Germinal center (tissue), 1 donor: Measurements from ENCODE around the gene ENTPD6.
A peak's percentile ranks its signal among the peaks of the same experiment; 100 is the strongest.

ENCODE experiments used
- DNase-seq: peaks from one replicate; pipeline ENCODE4 v3.0.0; 2012; ENCODE audit warnings: mixed read lengths, low spot score

Gene ENTPD6

DNA sequence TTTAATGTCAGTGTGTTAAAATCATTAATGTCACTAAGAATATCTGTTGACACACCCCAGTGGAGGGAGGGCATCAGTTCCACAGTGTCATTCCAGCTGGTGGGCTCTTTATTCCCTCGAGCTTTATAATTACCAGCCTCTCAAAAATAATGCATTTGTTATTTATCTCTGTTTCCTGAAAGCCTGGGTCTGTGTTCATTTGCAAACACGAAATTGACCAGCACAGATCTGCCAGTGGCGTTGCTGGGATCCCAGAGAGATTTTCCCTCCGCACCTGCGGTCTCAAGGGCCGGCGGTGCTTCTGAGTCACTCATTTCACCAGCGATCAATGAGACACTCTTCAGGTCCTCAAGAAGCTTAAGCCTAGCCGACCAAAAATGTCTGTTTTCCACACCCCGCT, 46.7 kb downstream of the ENTPD6 start:
- DNase-seq = no peak

DNA sequence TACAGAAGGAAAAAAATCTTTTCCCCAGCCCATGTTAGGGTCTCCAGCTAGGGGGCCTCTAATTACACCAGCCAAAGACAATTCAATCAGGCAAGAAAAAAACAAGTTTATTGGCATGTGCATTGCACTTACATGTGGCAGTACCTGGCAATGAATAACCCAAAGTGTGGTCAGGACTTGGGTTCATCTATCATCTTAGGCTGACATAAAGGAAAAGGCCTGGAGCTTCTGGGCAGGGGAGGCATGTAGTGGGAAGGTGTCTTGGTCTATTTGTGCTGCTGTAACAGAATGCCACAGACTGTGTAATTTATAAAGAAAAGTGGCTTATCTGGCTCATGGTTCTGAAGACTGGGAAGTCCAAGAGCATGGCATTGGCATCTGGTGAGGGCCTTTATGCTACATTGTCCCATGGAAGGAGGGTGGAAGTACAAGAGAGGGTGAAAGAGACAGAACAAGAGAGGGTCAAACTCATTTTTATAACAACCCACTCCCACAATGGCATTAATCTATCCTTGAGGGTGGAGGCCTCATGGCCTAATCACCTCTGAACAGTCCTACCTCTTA, 48.0 kb downstream of the ENTPD6 start:
- no peak for DNase-seq

DNA sequence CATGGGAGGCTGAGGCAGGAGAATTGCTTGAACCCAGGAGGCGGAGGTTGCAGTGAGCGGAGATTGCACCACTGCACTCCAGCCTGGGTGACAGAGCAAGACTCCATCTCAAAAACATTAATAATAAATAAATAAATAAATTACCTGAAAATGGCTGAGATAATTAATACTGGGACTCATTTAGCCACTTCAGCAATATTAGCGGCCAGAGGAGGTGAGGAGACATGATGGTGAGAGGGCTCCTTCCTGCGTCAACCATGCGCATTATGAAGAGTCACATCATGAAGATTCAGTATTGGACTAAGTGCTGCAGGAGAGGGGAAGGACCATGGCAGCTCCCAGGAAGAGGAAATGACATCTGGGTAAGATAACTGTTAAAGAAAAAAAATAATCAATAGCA, 49.5 kb downstream of the ENTPD6 start:
- no peak for DNase-seq

DNA sequence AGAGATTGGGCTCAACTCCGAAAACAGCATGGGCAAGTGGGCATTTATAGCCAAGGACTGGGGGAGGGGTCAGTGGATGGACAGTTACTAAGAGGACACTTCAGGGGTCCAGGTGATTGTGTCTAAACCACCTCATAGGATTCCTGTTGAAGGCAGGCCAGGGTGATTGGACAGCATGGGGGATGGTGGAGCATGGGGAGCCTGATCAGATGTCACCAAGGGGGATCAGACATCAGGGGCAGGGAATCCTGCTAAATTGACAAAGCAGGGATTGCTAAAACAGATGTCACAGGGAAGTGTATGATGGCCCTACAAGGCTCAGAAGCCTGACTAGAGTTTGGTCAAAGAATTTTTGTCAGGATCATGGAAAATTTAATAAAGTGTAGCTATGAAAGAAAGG, 49.9 kb downstream of the ENTPD6 start:
- DNase-seq = no peak

DNA sequence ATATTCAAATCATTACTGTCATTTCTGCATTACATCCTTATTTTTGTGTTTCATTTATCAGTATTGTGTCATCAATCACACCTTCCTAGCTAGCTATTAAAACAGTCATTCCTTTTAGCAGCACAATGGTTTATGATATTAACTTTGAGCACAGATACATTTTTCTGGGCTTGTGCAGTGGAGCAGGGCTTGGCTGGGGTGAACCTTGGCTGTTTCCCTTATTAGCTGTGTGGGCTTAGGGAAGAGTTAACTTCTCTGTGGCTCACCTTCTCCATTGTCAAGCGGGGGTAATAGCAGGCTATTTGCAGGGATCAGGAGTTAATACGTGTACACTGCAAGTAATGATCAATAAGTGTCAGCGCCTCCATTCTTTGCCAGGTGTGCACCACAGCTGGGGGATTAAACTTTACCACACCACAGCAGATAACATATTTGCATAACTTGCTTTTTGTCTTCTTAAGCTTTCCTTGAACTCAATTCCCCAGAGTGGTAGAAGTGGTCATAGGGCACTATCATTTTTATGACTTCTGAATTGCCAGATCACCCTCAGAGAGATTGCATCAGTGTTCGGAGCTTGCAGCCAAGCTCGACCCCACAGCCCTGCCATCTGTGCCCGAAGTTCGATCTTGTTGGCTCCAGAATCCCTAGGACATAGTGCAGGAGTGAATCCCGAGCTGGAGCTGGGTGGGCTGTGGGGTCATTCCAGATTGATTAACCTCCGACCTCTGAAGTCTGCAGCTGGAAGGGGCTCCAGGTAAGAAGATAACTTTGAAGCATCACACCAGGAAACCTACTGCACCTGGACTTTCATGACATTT, 50.9 kb downstream of the ENTPD6 start:
- DNase-seq = peak; percentile 59

DNA sequence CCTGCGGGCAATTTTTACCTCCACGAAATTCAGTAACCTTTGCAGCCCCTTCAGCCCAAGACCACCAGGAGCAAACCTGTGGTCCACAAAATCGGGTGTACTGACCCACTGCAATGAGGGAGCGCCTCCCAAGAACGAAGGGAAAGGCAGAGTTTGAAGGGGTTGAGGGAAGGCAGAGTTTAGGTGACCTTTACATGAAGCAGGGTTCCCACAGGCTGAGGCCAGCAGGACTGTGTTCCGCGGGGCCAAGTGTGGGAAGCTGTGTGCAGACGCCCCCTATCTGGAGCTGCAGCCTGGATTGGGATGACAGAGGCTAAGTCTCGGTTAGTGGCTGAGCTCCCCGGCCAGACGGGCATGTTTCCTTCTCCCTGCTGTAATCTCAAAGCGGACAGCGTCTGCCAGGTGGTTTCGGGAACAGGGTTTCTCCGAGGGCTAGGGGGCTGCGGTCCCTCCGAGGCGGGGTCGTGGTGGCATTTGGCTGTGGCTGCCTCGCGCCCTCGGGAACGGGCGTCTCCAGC, 51.5 kb downstream of the ENTPD6 start:
- DNase-seq = peak; percentile 22

DNA sequence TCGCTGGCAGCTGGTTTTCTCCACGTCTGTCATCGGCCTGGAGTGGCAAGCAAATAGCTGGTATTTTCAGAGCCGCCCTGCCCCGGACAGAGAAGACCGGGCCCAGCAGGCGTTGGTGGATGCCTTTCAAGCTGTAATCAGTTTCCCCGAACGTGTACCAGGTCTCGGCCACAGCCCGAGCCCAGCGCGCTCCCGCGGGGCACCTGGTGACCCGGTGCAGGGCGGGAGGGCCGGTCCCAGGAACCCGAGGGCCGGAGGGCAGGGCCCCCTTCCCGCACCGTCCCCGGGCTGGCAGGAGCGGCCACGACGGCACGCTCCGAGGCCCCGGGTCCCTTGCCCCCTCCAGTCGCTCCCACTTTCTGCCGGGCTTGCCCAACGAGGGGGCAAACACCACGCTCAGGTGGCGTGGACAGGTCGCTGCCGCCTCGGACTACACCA, 52.0 kb downstream of the ENTPD6 start:
- no peak for DNase-seq

DNA sequence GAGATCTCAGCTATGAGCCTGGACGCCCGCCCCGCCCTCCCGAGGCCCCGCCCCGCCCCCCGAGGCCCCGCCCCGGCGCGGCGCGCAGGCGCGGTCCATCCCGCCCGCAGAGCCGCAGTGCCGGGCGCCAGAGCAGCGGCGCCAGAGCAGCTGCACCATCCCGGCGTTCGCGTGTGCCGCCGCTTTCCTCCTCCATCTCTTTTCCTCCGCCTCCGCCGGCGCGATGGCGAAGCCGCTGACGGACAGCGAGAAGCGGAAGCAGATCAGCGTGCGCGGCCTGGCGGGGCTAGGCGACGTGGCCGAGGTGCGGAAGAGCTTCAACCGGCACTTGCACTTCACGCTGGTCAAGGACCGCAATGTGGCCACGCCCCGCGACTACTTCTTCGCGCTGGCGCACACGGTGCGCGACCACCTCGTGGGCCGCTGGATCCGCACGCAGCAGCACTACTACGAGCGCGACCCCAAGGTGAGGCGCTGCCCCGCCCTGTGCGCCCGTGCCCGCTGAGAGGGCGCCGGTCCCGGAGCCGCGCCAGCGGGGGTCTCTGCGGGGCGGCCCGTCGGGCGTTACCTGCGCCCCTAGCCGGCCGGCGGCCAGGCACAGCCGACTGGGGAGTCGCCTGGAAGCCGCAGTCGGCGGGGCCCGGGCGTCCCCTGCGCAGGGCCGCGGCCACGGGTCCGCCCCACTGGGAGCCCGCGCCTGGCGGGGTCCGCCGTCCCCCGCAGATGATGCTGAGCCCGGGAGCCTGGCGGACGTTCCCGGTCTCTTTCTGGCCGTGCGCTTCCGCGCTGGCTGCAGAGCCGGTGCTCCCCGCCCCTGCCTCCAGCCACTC, 52.7 kb downstream of the ENTPD6 start, which contains the start of gene PYGB:
TSS of gene PYGB (plus strand) at position 130 of the 830 bp plus-strand sequence. CDS start at position 224, 94 bp downstream.
- DNase-seq = peak; percentile 95

DNA sequence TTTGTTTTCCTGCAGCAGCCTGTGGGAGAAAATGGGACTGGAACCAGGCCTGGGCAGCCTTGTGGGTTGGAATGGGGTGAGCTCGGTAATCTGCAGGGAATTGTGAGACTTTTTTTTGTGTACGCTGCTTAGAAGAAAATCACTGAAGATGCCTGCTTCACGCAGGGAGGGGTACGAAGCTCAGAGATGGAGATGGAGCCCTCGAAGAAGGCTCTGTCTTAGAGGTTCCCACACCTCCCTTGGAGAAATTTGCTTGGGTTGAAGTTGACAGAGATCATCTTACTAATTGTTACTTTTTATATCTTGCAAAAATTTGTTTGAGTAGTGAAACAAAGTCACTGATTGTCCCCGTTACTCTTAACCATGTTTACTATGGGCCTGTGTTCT, 53.3 kb downstream of the ENTPD6 start:
- no peak for DNase-seq

DNA sequence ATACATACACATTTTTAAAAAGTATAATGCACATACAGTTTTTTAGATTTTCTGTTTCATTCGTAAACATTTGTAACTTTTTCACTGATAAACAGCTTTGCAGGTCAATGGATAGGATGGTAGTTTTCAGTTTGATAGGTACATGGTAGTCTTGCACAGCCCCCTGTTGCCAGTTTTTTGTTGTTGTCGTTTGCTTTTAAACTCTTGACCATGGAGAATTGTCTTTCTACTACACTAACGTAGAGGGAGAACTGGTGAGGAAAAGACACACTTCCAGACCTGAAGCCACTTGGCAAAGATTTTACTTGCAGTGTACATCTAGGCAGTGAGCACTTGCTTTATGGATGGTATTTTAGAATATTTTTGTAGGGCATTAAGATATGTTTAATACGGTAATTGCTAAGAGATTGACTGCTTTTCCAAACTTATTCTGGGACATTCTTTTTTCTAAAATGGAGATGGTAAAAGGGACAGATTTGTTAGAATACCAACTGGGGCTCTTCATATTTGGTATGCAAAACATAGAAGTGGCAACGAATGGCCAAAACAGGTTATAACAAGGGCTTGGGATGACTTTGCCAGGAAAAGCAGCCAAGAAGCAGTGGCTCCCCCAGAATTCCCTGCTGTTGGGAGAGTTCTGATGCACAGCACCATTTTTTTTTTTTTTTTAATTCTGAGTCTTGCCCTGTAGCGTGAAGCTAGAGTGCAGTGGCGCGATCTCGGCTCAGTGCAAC, 53.9 kb downstream of the ENTPD6 start:
- DNase-seq = no peak

DNA sequence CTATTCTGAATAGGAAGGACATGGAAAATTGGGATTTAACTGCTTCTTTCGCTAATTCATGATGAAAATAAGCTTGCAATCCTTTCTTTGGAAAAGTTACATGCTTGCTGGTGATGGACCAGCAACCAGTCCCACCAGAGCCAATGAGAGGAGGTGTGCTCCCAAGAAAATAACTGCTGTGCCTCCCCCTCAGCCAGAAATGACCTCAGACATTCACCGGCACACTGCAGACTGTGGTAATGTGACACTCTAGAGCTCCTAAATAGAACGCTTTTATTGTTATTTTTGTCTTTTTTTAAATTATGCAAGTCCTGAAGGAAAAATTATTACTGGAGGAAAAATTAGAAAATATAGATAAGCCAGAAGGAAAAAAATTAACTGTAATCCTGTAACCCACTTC, 55.0 kb downstream of the ENTPD6 start:
- no peak for DNase-seq

DNA sequence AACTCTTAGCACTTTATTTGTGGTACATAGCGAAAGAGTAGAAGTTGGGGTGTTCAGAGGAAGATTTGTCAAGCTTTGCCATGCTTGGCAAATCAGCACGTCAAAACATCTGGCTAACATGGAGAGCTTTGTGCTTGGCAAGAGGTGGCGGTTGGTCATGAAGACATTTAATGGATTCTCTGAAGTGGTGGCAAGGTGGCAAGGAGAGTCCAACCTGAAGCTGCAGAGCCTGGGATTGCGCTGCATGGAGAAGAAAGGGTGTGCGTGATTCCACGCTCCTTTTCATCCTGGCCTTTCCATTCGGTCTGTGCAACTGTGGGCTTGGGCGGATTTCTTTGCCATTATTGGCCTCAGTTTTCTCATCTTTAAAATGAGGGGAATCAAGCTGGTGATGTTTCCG, 55.5 kb downstream of the ENTPD6 start:
- DNase-seq = no peak

DNA sequence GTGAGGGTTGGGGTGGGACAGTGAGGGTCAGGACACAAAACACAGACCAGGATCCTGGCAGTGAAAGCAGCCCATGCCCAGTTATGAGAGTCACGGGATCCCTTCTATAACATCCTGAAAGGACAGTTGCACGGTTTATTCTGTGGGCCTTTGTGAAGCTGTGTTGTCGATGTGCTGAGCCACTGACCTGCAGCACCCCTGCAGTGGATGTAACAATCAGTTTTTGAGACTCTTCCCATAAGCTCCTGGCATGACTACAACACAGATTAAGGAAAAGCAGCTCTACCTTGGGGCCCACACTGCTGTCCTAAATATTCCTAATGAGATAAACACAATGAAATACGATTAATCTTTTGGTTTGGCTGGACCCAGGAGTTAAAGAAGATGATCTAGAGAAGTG, 56.0 kb downstream of the ENTPD6 start:
- DNase-seq = no peak

DNA sequence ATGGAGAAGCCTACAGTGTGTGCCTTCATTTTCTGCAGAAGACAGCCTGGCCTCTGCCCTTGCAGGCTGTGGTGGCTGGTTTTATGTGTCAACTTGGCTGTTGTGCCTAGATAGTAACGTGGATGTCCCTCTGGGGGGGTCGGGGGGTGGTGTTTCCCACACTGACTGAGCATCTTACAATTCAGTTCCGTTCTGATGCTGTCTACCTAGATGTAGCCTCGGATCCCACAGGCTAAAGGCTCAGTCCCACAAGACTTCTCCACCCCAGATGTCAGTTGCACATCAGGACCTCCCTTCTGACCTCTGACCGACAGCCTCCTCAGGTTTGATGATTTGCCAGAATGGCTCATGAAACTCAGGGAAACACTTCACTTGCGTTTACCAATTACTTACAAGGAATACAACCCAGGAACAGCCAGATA, 56.7 kb downstream of the ENTPD6 start:
- DNase-seq = no peak

DNA sequence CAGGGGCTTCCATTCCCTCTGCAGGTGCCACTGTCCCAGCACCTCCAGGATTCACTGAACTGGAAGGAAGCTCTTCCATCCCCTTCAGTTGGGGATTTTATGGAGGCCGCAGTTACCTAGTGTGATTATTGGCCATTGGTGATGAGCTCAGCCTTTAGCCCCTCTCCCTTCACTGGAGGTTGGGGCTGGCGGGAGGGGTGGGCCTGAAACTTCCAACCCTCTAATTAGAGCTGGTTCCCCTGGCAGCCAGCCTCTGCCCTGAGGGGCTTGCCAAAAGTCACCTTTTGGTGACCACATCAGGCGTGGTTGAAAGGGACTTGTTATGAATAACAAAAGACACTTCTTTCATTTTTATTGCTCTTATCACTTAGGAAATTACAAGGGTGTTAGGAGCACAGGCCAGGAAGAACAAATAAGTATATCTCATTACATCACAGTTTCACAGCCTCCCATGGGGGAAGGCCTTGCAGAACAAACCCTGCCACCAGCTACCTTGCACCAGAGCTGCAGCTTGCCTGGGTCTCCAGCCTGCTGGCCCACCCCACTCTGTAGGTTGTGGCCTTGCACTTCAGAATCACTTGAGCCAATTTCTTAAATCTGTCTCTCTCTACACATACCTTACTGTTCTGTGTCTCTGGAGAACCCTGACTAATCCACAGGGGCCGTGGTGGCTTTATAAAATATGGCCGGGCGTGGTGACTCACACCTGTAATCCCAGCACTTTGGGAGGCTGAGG, 57.3 kb downstream of the ENTPD6 start:
- DNase-seq = no peak

DNA sequence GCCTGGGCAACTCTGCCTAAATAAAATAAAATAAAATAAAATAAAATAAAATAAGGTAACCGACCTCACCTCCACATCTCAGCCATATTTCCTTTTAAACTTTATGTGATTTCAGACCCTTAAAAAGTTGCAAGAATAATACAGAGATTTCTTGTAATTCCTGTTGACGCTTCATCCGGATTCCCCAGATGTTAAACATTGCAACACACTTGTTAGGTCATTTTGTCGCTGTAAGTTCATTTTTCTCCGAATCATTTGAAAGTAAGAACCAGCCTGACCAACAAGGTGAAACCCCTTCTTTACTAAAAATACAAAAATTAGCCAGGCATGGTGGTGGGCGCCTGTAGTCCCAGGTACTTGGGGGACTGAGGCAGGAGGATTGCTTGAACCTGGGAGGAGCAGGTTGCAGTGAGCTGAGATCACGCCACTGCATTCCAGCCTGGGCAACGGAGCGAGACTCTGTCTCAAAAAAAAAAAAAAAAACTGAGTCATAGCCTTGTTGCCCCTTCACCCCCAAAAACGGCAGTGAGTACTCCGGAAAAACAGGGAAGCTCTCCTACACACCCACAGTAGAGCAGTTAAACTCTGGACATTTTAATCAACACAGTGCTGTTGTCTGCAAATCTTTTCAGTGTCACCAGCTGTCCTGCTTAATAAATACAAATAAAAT, 58.2 kb downstream of the ENTPD6 start:
- DNase-seq = no peak

DNA sequence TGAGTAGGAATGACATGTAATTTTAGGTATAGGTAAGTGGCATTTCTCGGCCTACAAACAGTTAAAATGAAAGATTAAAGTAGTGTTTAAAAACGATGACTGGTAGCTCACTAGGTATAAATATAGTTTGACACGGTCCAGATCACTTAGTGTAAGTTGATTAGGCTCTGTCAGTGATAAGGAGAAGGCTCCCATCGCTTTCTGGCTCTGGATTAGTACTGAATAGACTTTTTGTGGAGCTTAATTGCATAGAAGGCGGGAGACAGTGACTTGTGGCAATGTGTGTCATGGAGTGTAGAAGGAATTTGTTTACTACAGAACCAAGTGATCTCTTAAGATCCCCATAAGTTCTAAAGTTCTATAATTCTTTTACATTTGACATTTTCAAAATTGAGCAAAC, 59.1 kb downstream of the ENTPD6 start:
- no peak for DNase-seq

DNA sequence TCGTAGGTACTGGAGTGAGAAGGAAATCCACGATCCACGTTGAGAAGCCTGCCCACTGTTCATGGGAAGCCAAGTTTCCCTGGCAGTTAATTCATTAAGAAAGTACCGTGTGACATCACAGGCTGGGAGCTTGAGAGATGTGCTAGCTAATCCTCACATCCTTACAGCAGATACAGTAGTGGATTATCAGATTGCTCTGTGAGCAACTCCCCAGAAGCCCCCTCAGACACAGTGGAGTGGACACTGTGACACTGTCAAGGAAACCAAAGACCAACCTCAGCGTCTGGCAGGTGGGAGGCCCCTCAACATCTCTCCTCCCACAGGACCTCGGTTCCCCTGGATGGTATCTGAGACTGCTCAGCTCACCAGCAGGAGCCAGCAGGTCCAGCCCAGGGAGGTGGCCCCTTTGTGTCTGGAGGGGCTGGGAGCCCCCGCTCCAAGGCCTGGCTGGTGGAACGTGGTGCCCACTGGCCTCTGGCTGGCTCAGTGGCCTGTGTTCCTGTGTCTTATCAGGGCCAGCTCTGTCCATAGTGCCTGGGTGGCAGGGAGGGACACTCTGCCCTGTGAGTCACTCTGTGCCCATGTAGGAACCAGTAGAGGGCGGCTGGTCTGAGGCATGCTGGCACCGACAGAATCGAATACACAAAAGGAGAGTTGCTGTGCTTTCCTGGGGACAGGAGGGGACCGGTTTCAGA, 59.6 kb downstream of the ENTPD6 start:
- no peak for DNase-seq

DNA sequence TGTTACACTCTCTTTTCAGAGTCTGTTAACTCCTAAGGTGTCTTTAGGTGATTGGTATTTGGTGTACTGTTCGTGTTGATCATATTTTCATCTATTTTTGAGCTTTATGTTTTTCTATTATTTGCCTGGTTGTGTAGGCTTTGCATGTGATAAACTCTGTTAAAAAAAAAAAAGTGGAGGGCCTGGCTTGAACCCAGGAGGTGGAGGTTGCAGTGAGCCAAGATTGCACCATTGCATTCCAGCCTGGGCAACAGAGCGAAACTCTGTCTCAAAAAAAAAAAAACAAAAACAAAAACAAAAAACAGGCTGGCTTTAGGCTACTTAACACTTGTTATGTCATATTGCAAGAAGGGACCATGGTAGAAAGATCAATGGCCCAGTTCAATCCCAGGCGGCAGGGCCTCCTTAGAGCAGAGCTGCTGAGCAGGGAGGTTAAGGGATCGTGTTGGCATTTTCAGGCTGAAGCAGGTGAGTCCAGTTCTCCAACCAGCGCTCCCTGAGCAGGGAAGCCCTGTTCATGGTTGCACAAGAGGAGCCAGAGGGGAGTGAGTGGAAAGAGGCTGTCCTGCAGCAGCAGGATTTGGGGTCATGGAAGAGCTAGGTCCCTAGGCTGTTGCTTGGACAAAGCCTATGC, 60.8 kb downstream of the ENTPD6 start:
- DNase-seq = no peak

DNA sequence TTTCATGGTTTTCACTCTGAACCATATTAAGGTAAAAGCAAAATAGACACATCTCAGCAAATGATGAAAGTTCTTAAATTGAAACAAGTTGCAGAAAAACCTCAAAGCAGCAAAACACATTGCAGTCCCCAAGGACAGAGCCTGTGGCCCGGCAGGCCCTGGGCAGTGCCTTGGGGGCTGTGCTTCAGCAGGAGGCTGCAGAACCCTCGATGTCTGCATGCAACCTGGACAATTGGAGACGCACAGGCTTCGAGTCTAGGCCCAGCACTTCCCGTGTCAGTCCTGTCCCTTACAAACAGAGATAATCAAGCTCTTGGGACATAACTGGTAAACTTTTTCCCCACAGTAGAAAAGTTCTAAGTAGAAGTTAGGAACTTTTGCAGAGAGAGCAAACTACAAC, 61.6 kb downstream of the ENTPD6 start:
- DNase-seq = no peak
